Liver (tissue), 9 donors: ENCODE results near the gene BTRC. TPM values are rescaled to one million over a fixed set of nuclear protein-coding genes. Genes with fewer than 3 reads are reported as not detected.

Source experiments
- DNase-seq: peaks from one replicate; pipeline ENCODE4 v3.0.0-alpha.2; 2017; ENCODE audit warnings: low spot score
- H3K27ac ChIP-seq, 2 donors: one replicate each; pipeline ENCODE4 v1.7.0; 2013; ENCODE audit warnings: inconsistent platforms in 2 of 2, low read length in 2 of 2, control low read depth in 1 of 2, low read depth in 1 of 2, mild to moderate bottlenecking in 1 of 2
- H3K27me3 ChIP-seq, 4 donors: one replicate each; pipeline versions ENCODE4 v1.6.1 to v1.7.0; 2013; ENCODE audit warnings: low read length in 3 of 4, inconsistent platforms in 1 of 4, mild to moderate bottlenecking in 1 of 4, moderate library complexity in 1 of 4; ENCODE audit not compliant: control insufficient read depth in 4 of 4, insufficient read depth in 4 of 4
- H3K36me3 ChIP-seq, 4 donors: one replicate each; pipeline versions ENCODE4 v1.6.1 to v1.7.0; 2013; ENCODE audit warnings: low read length in 3 of 4, mild to moderate bottlenecking in 3 of 4, low read depth in 1 of 4, moderate library complexity in 1 of 4; ENCODE audit not compliant: control insufficient read depth in 4 of 4, insufficient read depth in 3 of 4
- H3K4me1 ChIP-seq, 4 donors: one replicate each; pipeline versions ENCODE4 v1.6.1 to v1.7.0; 2013; ENCODE audit warnings: low read length in 3 of 4, mild to moderate bottlenecking in 3 of 4, moderate library complexity in 1 of 4; ENCODE audit not compliant: control insufficient read depth in 4 of 4, insufficient read depth in 4 of 4
- H3K4me3 ChIP-seq, 3 donors: one replicate each; pipeline versions ENCODE4 v1.6.1 to v1.7.0; 2013; ENCODE audit warnings: low read length in 3 of 3, control low read depth in 1 of 3, low read depth in 1 of 3, mild to moderate bottlenecking in 1 of 3
- H3K9ac ChIP-seq, 2 donors: one replicate each; pipeline ENCODE4 v1.7.0; 2013; ENCODE audit warnings: low read length in 2 of 2, mild to moderate bottlenecking in 2 of 2, moderate library complexity in 2 of 2, control low read depth in 1 of 2, low read depth in 1 of 2
- H3K9me3 ChIP-seq, 4 donors: one replicate each; pipeline versions ENCODE4 v1.6.1 to v1.7.0; 2013; ENCODE audit warnings: low read length in 3 of 4; ENCODE audit not compliant: control insufficient read depth in 4 of 4
- CTCF ChIP-seq: fragments of 150-350 bp; IDR thresholded peaks from 2 replicates; pipeline ENCODE4 v1.5.1; 2017; ENCODE audit warnings: improper control_type of control experiment, low read depth, low read length; ENCODE audit not compliant: missing input control
- EGR1 ChIP-seq, 2 donors: IDR thresholded peaks; 2 replicates each; pipeline ENCODE4 v1.6.1; 2016 to 2018; ENCODE audit warnings: antibody characterized with exemption in 2 of 2, low read depth in 2 of 2
- FOXA1 ChIP-seq: IDR thresholded peaks from 2 replicates; pipeline ENCODE4 v1.6.1; 2016; ENCODE audit warnings: antibody characterized with exemption
- FOXA2 ChIP-seq: IDR thresholded peaks from 2 replicates; pipeline ENCODE4 v1.6.1; 2016; ENCODE audit warnings: antibody characterized with exemption
- GABPA ChIP-seq, 2 donors: IDR thresholded peaks in 1 of 2; conservative IDR thresholded peaks in 1 of 2; 2 replicates each; pipeline ENCODE4 v1.6.1; 2016; ENCODE audit warnings: antibody characterized with exemption in 2 of 2, mild to moderate bottlenecking in 1 of 2, moderate library complexity in 1 of 2
- HNF4A ChIP-seq, 2 donors: conservative IDR thresholded peaks; 2 replicates each; pipeline ENCODE4 v1.6.1; 2016; ENCODE audit warnings: antibody characterized with exemption in 2 of 2, mild to moderate bottlenecking in 2 of 2
- HNF4G ChIP-seq: IDR thresholded peaks from 2 replicates; pipeline ENCODE4 v1.6.1; 2016; ENCODE audit warnings: antibody characterized with exemption
- JUND ChIP-seq, 2 donors: IDR thresholded peaks; 2 replicates each; pipeline ENCODE4 v1.6.1; 2016; ENCODE audit warnings: antibody characterized with exemption in 2 of 2
- MAX ChIP-seq: IDR thresholded peaks from 2 replicates; pipeline ENCODE4 v1.6.1; 2016; ENCODE audit warnings: antibody characterized with exemption
- NR2F2 ChIP-seq: IDR thresholded peaks from 2 replicates; pipeline ENCODE4 v1.6.1; 2016; ENCODE audit warnings: antibody characterized with exemption
- RAD21 ChIP-seq, 2 donors: IDR thresholded peaks; 2 replicates each; pipeline ENCODE4 v1.6.1; 2016; ENCODE audit warnings: antibody characterized with exemption in 2 of 2, mild to moderate bottlenecking in 2 of 2
- RXRA ChIP-seq, 2 donors: IDR thresholded peaks; 2 replicates each; pipeline ENCODE4 v1.6.1; 2017 to 2018; ENCODE audit warnings: antibody characterized with exemption in 2 of 2, mild to moderate bottlenecking in 1 of 2
- SP1 ChIP-seq: IDR thresholded peaks from 2 replicates; pipeline ENCODE4 v1.6.1; 2018; ENCODE audit warnings: antibody characterized with exemption, mild to moderate bottlenecking
- TAF1 ChIP-seq: conservative IDR thresholded peaks from 2 replicates; pipeline ENCODE4 v1.6.1; 2016; ENCODE audit warnings: antibody characterized with exemption, mild to moderate bottlenecking
- YY1 ChIP-seq: IDR thresholded peaks from 2 replicates; pipeline ENCODE4 v1.6.1; 2016; ENCODE audit warnings: antibody characterized with exemption, mild to moderate bottlenecking
- WGBS: extraction: QIAGEN DNeasy Blood & Tissue Kit; methylation state at CpG from one replicate; pipeline ENCODE4 v1.1.7; 2013; 5-methylcytosine and 5-hydroxymethylcytosine counted together
- polyA plus RNA-seq, 2 donors: library from polyadenylated mRNA; stranded (reverse) in 1 of 2; unstranded in 1 of 2; fragments of 200-250 nt in 1 of 2; fragments of >200 nt in 1 of 2; fragmentation: Nextera tagmentation in 1 of 2; extraction: Ambion mirVana in 1 of 2; gene quantifications; one replicate each; pipeline versions ENCODE4 v1.2.1 to v1.2.3, GENCODE V29; 2013 to 2015
- total RNA-seq, 2 donors: library from RNA; depleted of rRNA; stranded (reverse); fragments of >200 nt; gene quantifications; one replicate each; pipeline ENCODE4 v1.2.3, GENCODE V29; 2014
- TF ChIP-seq, protein P1 (sequence below): IDR thresholded peaks from 2 replicates; pipeline ENCODE4 v1.6.1; 2016; ENCODE audit warnings: antibody characterized with exemption, mild to moderate bottlenecking
- TF ChIP-seq, protein P2 (sequence below): IDR thresholded peaks from 2 replicates; pipeline ENCODE4 v1.6.1; 2016; ENCODE audit warnings: antibody characterized with exemption
- TF ChIP-seq, protein P3 (sequence below): IDR thresholded peaks from 2 replicates; pipeline ENCODE4 v1.6.1; 2016; ENCODE audit warnings: antibody characterized with exemption
- donor health status: healthy.
- donor health status: healthy.
- donor health status: healthy.
- donor health status: healthy.
- donor health status: healthy.

The BTRC gene
- total and polyA plus RNA-seq, 4 donors: 2.7 to 28.2 (median 5.9) TPM

- 81% methylated on average over 12 of the region's 12 CpGs for WGBS
- DNase-seq: no peak
- H3K36me3 ChIP-seq: no peaks in the 10 kb centered on the region
- TF ChIP-seq CTCF (no peak), GABPA (IDR thresholded peaks at IDR 0.05 in 1 of 2, conservative IDR thresholded peaks at IDR 0.05 in 1 of 2) (no peak), RXRA (IDR thresholded peaks at IDR 0.05) (no peak), SP1 (no peak), FOXA1 (no peak), HNF4G (no peak), FOXA2 (no peak), NR2F2 (no peak), JUND (IDR thresholded peaks at IDR 0.05) (no peak), RAD21 (IDR thresholded peaks at IDR 0.05) (no peak), YY1 (no peak), HNF4A (conservative IDR thresholded peaks at IDR 0.05) (no peak), MAX (no peak), EGR1 (IDR thresholded peaks at IDR 0.05; ENCODE audit: low read depth in 2 of 2) (no peak), TAF1 (no peak)
- TF ChIP-seq, protein P1, sequence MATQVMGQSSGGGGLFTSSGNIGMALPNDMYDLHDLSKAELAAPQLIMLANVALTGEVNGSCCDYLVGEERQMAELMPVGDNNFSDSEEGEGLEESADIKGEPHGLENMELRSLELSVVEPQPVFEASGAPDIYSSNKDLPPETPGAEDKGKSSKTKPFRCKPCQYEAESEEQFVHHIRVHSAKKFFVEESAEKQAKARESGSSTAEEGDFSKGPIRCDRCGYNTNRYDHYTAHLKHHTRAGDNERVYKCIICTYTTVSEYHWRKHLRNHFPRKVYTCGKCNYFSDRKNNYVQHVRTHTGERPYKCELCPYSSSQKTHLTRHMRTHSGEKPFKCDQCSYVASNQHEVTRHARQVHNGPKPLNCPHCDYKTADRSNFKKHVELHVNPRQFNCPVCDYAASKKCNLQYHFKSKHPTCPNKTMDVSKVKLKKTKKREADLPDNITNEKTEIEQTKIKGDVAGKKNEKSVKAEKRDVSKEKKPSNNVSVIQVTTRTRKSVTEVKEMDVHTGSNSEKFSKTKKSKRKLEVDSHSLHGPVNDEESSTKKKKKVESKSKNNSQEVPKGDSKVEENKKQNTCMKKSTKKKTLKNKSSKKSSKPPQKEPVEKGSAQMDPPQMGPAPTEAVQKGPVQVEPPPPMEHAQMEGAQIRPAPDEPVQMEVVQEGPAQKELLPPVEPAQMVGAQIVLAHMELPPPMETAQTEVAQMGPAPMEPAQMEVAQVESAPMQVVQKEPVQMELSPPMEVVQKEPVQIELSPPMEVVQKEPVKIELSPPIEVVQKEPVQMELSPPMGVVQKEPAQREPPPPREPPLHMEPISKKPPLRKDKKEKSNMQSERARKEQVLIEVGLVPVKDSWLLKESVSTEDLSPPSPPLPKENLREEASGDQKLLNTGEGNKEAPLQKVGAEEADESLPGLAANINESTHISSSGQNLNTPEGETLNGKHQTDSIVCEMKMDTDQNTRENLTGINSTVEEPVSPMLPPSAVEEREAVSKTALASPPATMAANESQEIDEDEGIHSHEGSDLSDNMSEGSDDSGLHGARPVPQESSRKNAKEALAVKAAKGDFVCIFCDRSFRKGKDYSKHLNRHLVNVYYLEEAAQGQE: no peak
- TF ChIP-seq, protein P2, sequence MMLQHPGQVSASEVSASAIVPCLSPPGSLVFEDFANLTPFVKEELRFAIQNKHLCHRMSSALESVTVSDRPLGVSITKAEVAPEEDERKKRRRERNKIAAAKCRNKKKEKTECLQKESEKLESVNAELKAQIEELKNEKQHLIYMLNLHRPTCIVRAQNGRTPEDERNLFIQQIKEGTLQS: no peak
- TF ChIP-seq, protein P3, sequence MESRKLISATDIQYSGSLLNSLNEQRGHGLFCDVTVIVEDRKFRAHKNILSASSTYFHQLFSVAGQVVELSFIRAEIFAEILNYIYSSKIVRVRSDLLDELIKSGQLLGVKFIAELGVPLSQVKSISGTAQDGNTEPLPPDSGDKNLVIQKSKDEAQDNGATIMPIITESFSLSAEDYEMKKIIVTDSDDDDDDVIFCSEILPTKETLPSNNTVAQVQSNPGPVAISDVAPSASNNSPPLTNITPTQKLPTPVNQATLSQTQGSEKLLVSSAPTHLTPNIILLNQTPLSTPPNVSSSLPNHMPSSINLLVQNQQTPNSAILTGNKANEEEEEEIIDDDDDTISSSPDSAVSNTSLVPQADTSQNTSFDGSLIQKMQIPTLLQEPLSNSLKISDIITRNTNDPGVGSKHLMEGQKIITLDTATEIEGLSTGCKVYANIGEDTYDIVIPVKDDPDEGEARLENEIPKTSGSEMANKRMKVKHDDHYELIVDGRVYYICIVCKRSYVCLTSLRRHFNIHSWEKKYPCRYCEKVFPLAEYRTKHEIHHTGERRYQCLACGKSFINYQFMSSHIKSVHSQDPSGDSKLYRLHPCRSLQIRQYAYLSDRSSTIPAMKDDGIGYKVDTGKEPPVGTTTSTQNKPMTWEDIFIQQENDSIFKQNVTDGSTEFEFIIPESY: no peak
- no peaks in the 10 kb centered on the region for H3K4me1 ChIP-seq
- no peaks in the 10 kb centered on the region for H3K27me3 ChIP-seq
- no peak overlapping the region for H3K4me3 ChIP-seq
- H3K27ac ChIP-seq: no peak overlapping the region
- H3K9me3 ChIP-seq: no peaks in the 10 kb centered on the region
- no peak overlapping the region for H3K9ac ChIP-seq
Measured at GRCh38 chr10:101559596-101560297, 205.8 kb downstream of the BTRC start.
